ENCODE measurements around the gene EP300. TPM values are rescaled to one million over a fixed set of nuclear protein-coding genes. Genes with fewer than 3 reads are reported as not detected.
"Not testable (repeated sequence)": the region's sequence is repeated elsewhere in the genome, so short reads cannot be mapped to it uniquely, and the experiment has no call there.

Gene EP300
- total and polyA plus RNA-seq, 11 donors = 11.4 to 58.0 (median 34.7) TPM

DNA sequence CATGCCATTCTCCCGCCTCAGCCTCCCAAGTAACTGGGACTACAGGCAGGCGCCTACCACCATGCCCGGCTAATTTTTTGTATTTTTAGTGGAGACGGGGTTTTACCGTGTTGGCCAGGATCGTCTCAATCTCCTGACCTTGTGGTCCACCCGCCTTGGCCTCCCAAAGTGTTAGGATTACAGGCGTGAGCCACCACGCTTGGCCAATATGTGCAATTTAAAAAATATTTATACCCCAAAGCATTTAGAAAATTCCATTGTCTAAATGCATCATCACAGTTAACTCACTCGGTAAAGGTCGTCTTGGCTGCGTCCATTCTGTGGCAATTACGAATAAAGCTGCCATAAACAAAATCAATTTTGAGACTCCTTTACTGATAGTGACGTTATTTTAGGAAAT is 36.2 kb downstream of the EP300 start:
- intact Hi-C loops (cut with DNase I) = no loop called here
- no peak overlapping the region for H3K27ac ChIP-seq
- H3K4me1 ChIP-seq = peaks cover 0 to 4% (median 0%) of the 10 kb centered on the region in 12 donors
- DNase-seq = no peak
- H3K36me3 ChIP-seq = peaks cover 0 to 95% (median 88%) of the 10 kb centered on the region in 9 donors
- no peaks in the 10 kb centered on the region for H3K27me3 ChIP-seq
- H3K4me3 ChIP-seq = no peak overlapping the region
- ATAC-seq = no peak
- 92 to 97% (median 96%) methylated on average over 14 of the region's 14 CpGs for WGBS, 4 donors
- TF ChIP-seq POLR2A (IDR thresholded peaks at IDR 0.05) = no peak
- TF ChIP-seq, protein P1, sequence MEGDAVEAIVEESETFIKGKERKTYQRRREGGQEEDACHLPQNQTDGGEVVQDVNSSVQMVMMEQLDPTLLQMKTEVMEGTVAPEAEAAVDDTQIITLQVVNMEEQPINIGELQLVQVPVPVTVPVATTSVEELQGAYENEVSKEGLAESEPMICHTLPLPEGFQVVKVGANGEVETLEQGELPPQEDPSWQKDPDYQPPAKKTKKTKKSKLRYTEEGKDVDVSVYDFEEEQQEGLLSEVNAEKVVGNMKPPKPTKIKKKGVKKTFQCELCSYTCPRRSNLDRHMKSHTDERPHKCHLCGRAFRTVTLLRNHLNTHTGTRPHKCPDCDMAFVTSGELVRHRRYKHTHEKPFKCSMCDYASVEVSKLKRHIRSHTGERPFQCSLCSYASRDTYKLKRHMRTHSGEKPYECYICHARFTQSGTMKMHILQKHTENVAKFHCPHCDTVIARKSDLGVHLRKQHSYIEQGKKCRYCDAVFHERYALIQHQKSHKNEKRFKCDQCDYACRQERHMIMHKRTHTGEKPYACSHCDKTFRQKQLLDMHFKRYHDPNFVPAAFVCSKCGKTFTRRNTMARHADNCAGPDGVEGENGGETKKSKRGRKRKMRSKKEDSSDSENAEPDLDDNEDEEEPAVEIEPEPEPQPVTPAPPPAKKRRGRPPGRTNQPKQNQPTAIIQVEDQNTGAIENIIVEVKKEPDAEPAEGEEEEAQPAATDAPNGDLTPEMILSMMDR (IDR thresholded peaks at IDR 0.05) = no peak
- no peaks in the 10 kb centered on the region for H3K9me3 ChIP-seq

DNA sequence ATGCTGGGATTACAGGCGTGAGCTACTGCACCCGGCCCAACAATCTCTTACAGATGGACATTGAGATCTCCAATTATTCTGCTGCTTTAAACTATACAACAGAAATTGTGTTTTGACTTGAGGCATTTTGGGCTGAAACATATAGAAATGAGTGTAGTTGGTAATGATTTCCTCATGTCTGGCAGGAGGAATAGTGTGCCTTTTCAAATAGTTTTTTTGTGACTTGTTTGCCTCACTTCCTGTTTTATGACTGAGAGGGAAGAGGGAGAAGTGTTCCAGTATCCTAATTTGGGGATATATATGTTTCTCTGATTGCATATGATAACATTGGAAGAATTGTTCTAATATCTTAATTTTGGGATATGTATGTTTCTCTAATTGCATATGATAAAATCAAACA is 40.2 kb downstream of the EP300 start:
- no peak overlapping the region for H3K4me3 ChIP-seq
- H3K4me1 ChIP-seq = peaks cover 0 to 7% (median 0%) of the 10 kb centered on the region in 12 donors
- H3K9me3 ChIP-seq = no peaks in the 10 kb centered on the region
- WGBS, 4 donors = 80 to 93% (median 88%) methylated on average over 2 of the region's 2 CpGs
- intact Hi-C loops (cut with DNase I) = no loop called here
- H3K27ac ChIP-seq = no peak overlapping the region
- H3K36me3 ChIP-seq = peaks cover 3 to 100% (median 97%) of the 10 kb centered on the region in 9 donors
- ATAC-seq = no peak
- no peak for TF ChIP-seq POLR2A (IDR thresholded peaks at IDR 0.05)
- TF ChIP-seq, protein P1 (IDR thresholded peaks at IDR 0.05) = no peak
- no peaks in the 10 kb centered on the region for H3K27me3 ChIP-seq
- no peak for DNase-seq

GRCh38 chr22:41140365-41140957 is 48.1 kb downstream of the EP300 start:
- H3K9me3 ChIP-seq = no peaks in the 10 kb centered on the region
- intact Hi-C loops (cut with DNase I) = loop anchor here in 2 of 10 donors (5.0 to 10.0 kb wide), 2 partner anchors 216 to 218 kb away; no protein-coding TSS in a partner anchor
- H3K27ac ChIP-seq = peak overlapping the region in 1 of 12 donors; percentile 28
- peaks cover 0 to 17% (median 7%) of the 10 kb centered on the region in 12 donors for H3K4me1 ChIP-seq
- TF ChIP-seq, protein P1 (IDR thresholded peaks at IDR 0.05) = no peak
- no peak for TF ChIP-seq POLR2A (IDR thresholded peaks at IDR 0.05)
- peaks cover 3 to 100% (median 100%) of the 10 kb centered on the region in 9 donors for H3K36me3 ChIP-seq
- no peak overlapping the region for H3K4me3 ChIP-seq
- WGBS, 4 donors = 41 to 56% (median 51%) methylated on average over 10 of the region's 10 CpGs
- no peaks in the 10 kb centered on the region for H3K27me3 ChIP-seq
- ATAC-seq = peak; percentile 50 to 74 (median 66)
- peak in 2 of 5 donors; percentile 12 to 29 for DNase-seq

DNA sequence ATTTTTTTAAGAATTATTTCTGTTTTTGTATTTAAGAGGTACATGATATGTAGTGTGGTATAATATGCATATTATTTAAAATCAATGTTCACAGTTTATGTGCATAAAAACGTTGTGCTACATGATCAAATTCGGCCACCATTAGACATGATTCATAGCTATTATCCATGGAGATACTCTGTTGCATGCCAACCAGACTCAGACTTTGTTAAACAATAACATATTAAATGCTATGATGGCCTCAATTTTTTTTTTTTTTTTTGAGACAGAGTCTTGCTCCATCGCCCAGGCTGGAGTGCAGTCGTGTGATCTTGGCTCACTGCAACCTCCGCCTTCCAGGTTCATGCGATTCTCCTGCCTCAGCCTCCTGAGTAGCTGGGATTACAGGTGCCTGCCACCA is 53.5 kb downstream of the EP300 start:
- 92 to 95% (median 93%) methylated on average over 6 of the region's 6 CpGs for WGBS, 4 donors
- ATAC-seq, H3K4me3 ChIP-seq, H3K27me3 ChIP-seq, DNase-seq, H3K4me1 ChIP-seq, H3K27ac ChIP-seq, H3K9me3 ChIP-seq: not testable (repeated sequence)
- intact Hi-C loops (cut with DNase I) = loop anchor here in 1 of 10 donors (10.0 kb wide), 1 partner anchor 221 kb away; no protein-coding TSS in a partner anchor
- H3K36me3 ChIP-seq = peaks cover 2 to 100% (median 100%) of the 10 kb centered on the region in 9 donors
